Hindlimb muscle (tissue), 1 donor: ENCODE measurements around the gene SLC44A3. TPM values are rescaled to one million over a fixed set of nuclear protein-coding genes. Genes with fewer than 3 reads are reported as not detected.
A peak's percentile ranks its signal among the peaks of the same experiment; 100 is the strongest.

ENCODE experiments used
- DNase-seq: peaks from one replicate; pipeline ENCODE4 v3.0.0-alpha.2; 2013
- polyA plus RNA-seq: library from polyadenylated mRNA; unstranded; fragments of 120-200 nt; gene quantifications from one replicate; pipeline ENCODE4 v1.2.1, GENCODE V29; 2013; ENCODE audit not compliant: insufficient read length

Gene SLC44A3
- polyA plus RNA-seq, 1 donor = 4.6 TPM

GRCh38 chr1:94873520-94874351, 53.6 kb downstream of the SLC44A3 start:
- peak; percentile 79 for DNase-seq

GRCh38 chr1:94874423-94874822, 54.3 kb downstream of the SLC44A3 start:
- no peak for DNase-seq

GRCh38 chr1:94875794-94876193, 55.6 kb downstream of the SLC44A3 start:
- no peak for DNase-seq

GRCh38 chr1:94876362-94876761, 56.2 kb downstream of the SLC44A3 start:
- DNase-seq = no peak

- DNase-seq = no peak
These were observed 58.2 kb downstream of the SLC44A3 start for GRCh38 chr1:94878329-94878728.

GRCh38 chr1:94883691-94884090, 63.5 kb downstream of the SLC44A3 start:
- peak; percentile 60 for DNase-seq

GRCh38 chr1:94884106-94884505, 63.9 kb downstream of the SLC44A3 start:
- DNase-seq = peak; percentile 83

- DNase-seq = no peak
These were observed 64.3 kb downstream of the SLC44A3 start for GRCh38 chr1:94884507-94884906.

- DNase-seq = no peak
These were observed 66.2 kb downstream of the SLC44A3 start for GRCh38 chr1:94886361-94886760.

- no peak for DNase-seq
These were observed 66.9 kb downstream of the SLC44A3 start for GRCh38 chr1:94887106-94887505.

GRCh38 chr1:94887603-94888171, 67.5 kb downstream of the SLC44A3 start:
- DNase-seq = no peak

- DNase-seq = no peak
These were observed 68.0 kb downstream of the SLC44A3 start for GRCh38 chr1:94888201-94888600.

- DNase-seq = no peak
These were observed 72.6 kb downstream of the SLC44A3 start for GRCh38 chr1:94892604-94893254.

- DNase-seq = no peak
These were observed 74.5 kb downstream of the SLC44A3 start for GRCh38 chr1:94894630-94895029.

- DNase-seq = no peak
These were observed 75.4 kb downstream of the SLC44A3 start for GRCh38 chr1:94895518-94895917.

- no peak for DNase-seq
These were observed 78.6 kb downstream of the SLC44A3 start for GRCh38 chr1:94898491-94899385.

- no peak for DNase-seq
These were observed 79.6 kb downstream of the SLC44A3 start for GRCh38 chr1:94899756-94900155.

GRCh38 chr1:94901841-94902240, 81.7 kb downstream of the SLC44A3 start:
- DNase-seq = no peak

GRCh38 chr1:94903280-94904009, 83.3 kb downstream of the SLC44A3 start:
- DNase-seq = no peak

GRCh38 chr1:94905207-94905606, 85.0 kb downstream of the SLC44A3 start:
- DNase-seq = no peak

- no peak for DNase-seq
These were observed 86.2 kb downstream of the SLC44A3 start for GRCh38 chr1:94906382-94906781.

GRCh38 chr1:94907136-94907535, 87.0 kb downstream of the SLC44A3 start:
- no peak for DNase-seq
